ENCODE data around the gene C19orf44.
"Not testable (repeated sequence)": the region's sequence is repeated elsewhere in the genome, so short reads cannot be mapped to it uniquely, and the experiment has no call there.

The C19orf44 gene

GRCh38 chr19:16470541-16470910, 25.7 kb upstream of the C19orf44 start:
- DNase-seq: no peak

- no peak for DNase-seq
Measured at GRCh38 chr19:16470911-16471811, 25.0 kb upstream of the C19orf44 start.

- not testable (repeated sequence) for DNase-seq
Measured at GRCh38 chr19:16472559-16472899, 23.7 kb upstream of the C19orf44 start.

GRCh38 chr19:16472992-16473391, 23.2 kb upstream of the C19orf44 start:
- DNase-seq: no peak

- no peak for DNase-seq
Measured at GRCh38 chr19:16473875-16474392, 22.3 kb upstream of the C19orf44 start.

- DNase-seq: no peak
Measured at GRCh38 chr19:16476401-16476800, 19.8 kb upstream of the C19orf44 start.

- DNase-seq: no peak
Measured at GRCh38 chr19:16477311-16477710, 18.9 kb upstream of the C19orf44 start.

- no peak for DNase-seq
Measured at GRCh38 chr19:16482745-16483144, 13.4 kb upstream of the C19orf44 start.

- not testable (repeated sequence) for DNase-seq
Measured at GRCh38 chr19:16486476-16486875, 9.7 kb upstream of the C19orf44 start.

GRCh38 chr19:16496613-16496983, 404 bp downstream of the C19orf44 start:
- no peak for DNase-seq

- no peak for DNase-seq
Measured at GRCh38 chr19:16497042-16497441, 848 bp downstream of the C19orf44 start.

GRCh38 chr19:16497837-16498236, 1.6 kb downstream of the C19orf44 start:
- no peak for DNase-seq

GRCh38 chr19:16504271-16504670, 8.1 kb downstream of the C19orf44 start:
- no peak for DNase-seq

GRCh38 chr19:16506161-16506560, 10.0 kb downstream of the C19orf44 start:
- DNase-seq: not testable (repeated sequence)

- DNase-seq: no peak
Measured at GRCh38 chr19:16506961-16507360, 10.8 kb downstream of the C19orf44 start.

- DNase-seq: no peak
Measured at GRCh38 chr19:16508546-16508945, 12.4 kb downstream of the C19orf44 start.

GRCh38 chr19:16509141-16510061, 13.2 kb downstream of the C19orf44 start:
- no peak for DNase-seq

- DNase-seq: not testable (repeated sequence)
Measured at GRCh38 chr19:16512611-16513010, 16.4 kb downstream of the C19orf44 start.

GRCh38 chr19:16514383-16515019, 18.3 kb downstream of the C19orf44 start:
- DNase-seq: no peak

GRCh38 chr19:16516381-16516780, 20.2 kb downstream of the C19orf44 start:
- DNase-seq: no peak

- no peak for DNase-seq
Measured at GRCh38 chr19:16516923-16517610, 20.9 kb downstream of the C19orf44 start.

GRCh38 chr19:16518061-16518460, 21.9 kb downstream of the C19orf44 start:
- no peak for DNase-seq

Measured in DMS 273 treated with DMSO at 0.1 percent for 48 hours (cell line).